HG03558 (cell line): ENCODE results near the gene MAGEB4.

ENCODE experiments used
- ATAC-seq: cut with Tn5 transposase; IDR thresholded peaks from one replicate; pipeline ENCODE4 v1.9.1; 2021; ENCODE audit warnings: moderate number of reproducible peaks; ENCODE audit not compliant: unreplicated experiment; ENCODE audit errors: extremely low read depth

Gene MAGEB4

GRCh38 chrX:30282527-30282926 is 40.7 kb downstream of the MAGEB4 start:
- ATAC-seq: no peak

GRCh38 chrX:30283456-30284200 is 41.8 kb downstream of the MAGEB4 start:
- no peak for ATAC-seq
